CD14-positive monocyte (primary cell): ENCODE results near the gene EARS2. TPM values are rescaled to one million over a fixed set of nuclear protein-coding genes. Genes with fewer than 3 reads are reported as not detected.

Experiments
- DNase-seq, 3 donors: peaks; one replicate each; pipeline ENCODE4 v3.0.0-alpha.2; 2011 to 2022
- H2AFZ ChIP-seq: 2 replicates; pipeline ENCODE4 v1.6.0; 2012; ENCODE audit warnings: mild to moderate bottlenecking, low read depth, low read length, inconsistent platforms; ENCODE audit not compliant: insufficient read depth, poor library complexity, severe bottlenecking
- H3K27ac ChIP-seq, 2 donors: 1 replicate in 1 of 2; 2 replicates in 1 of 2; pipeline ENCODE4 v1.5.1; 2012 to 2013; ENCODE audit warnings: low read length in 2 of 2, control low read depth in 1 of 2, inconsistent platforms in 1 of 2, low read depth in 1 of 2, mild to moderate bottlenecking in 1 of 2
- H3K27me3 ChIP-seq, 2 donors: one replicate each; pipeline versions ENCODE4 v1.6.0 to v1.6.1; 2011 to 2013; ENCODE audit warnings: low read length in 2 of 2; ENCODE audit not compliant: control insufficient read depth in 2 of 2, insufficient read depth in 2 of 2
- H3K36me3 ChIP-seq, 2 donors: replicated peaks in 1 of 2; 1 replicate in 1 of 2; 2 replicates in 1 of 2; pipeline versions ENCODE4 v1.5.1 to v1.6.1; 2012 to 2013; ENCODE audit warnings: low read length in 2 of 2, control low read depth in 1 of 2, inconsistent platforms in 1 of 2, mild to moderate bottlenecking in 1 of 2; ENCODE audit not compliant: insufficient read depth in 2 of 2, control insufficient read depth in 1 of 2
- H3K4me1 ChIP-seq, 2 donors: 1 replicate in 1 of 2; 2 replicates in 1 of 2; pipeline versions ENCODE4 v1.5.1 to v1.6.1; 2012 to 2013; ENCODE audit warnings: low read length in 2 of 2, control low read depth in 1 of 2, inconsistent platforms in 1 of 2, mild to moderate bottlenecking in 1 of 2, moderate library complexity in 1 of 2; ENCODE audit not compliant: insufficient read depth in 2 of 2, control insufficient read depth in 1 of 2
- H3K4me2 ChIP-seq: replicated peaks from 2 replicates; pipeline ENCODE3; 2012; ENCODE audit warnings: low read length, moderate library complexity, mild to moderate bottlenecking; ENCODE audit not compliant: poor library complexity, severe bottlenecking; ENCODE audit errors: extremely low read depth
- H3K4me3 ChIP-seq, 3 experiments: fragments of 200-600 bp in 1 of 3; sonication (generic) in 1 of 3; replicated peaks in 1 of 3; 1 replicate in 2 of 3; 2 replicates in 1 of 3; pipeline ENCODE4 v1.5.1; 2011 to 2013; ENCODE audit warnings: low read length in 3 of 3, mild to moderate bottlenecking in 3 of 3, control low read depth in 2 of 3, low read depth in 2 of 3, inconsistent platforms in 1 of 3, moderate library complexity in 1 of 3
- H3K79me2 ChIP-seq: 2 replicates; pipeline ENCODE4 v1.6.0; 2012; ENCODE audit warnings: mild to moderate bottlenecking, control low read depth, inconsistent platforms, low read length, moderate library complexity; ENCODE audit not compliant: insufficient read depth
- H3K9ac ChIP-seq: 2 replicates; pipeline ENCODE4 v1.6.0; 2017; ENCODE audit warnings: low read length, mild to moderate bottlenecking; ENCODE audit not compliant: insufficient read depth, poor library complexity, severe bottlenecking
- H3K9me3 ChIP-seq, 2 donors: replicated peaks in 1 of 2; 1 replicate in 1 of 2; 2 replicates in 1 of 2; pipeline versions ENCODE4 v1.5.1 to v1.6.1; 2012 to 2013; ENCODE audit warnings: low read length in 2 of 2, control low read depth in 1 of 2; ENCODE audit not compliant: control insufficient read depth in 1 of 2, insufficient read depth in 1 of 2
- H4K20me1 ChIP-seq: 2 replicates; pipeline ENCODE4 v1.6.0; 2012; ENCODE audit warnings: mild to moderate bottlenecking, low read length, control low read depth, moderate library complexity; ENCODE audit not compliant: insufficient read depth
- H3K27ac Mint-ChIP-seq, 7 donors: one replicate each; pipeline ENCODE4 v1.8.0; 2020; ENCODE audit warnings: mild to moderate bottlenecking in 7 of 7, mixed read lengths in 7 of 7, moderate library complexity in 6 of 7, inconsistent platforms in 2 of 7
- H3K27me3 Mint-ChIP-seq, 3 donors: one replicate each; pipeline ENCODE4 v1.8.0; 2021 to 2022; ENCODE audit warnings: low read depth in 3 of 3, mild to moderate bottlenecking in 3 of 3, mixed read lengths in 3 of 3, moderate library complexity in 3 of 3, inconsistent platforms in 1 of 3
- H3K36me3 Mint-ChIP-seq, 2 donors: one replicate each; pipeline ENCODE4 v1.8.0; 2020; ENCODE audit warnings: mixed read lengths in 2 of 2, inconsistent platforms in 1 of 2, mild to moderate bottlenecking in 1 of 2
- H3K4me1 Mint-ChIP-seq: one replicate; pipeline ENCODE4 v1.8.0; 2020; ENCODE audit warnings: mild to moderate bottlenecking, mixed read lengths
- H3K4me3 Mint-ChIP-seq, 2 donors: one replicate each; pipeline ENCODE4 v1.8.0; 2020; ENCODE audit warnings: mild to moderate bottlenecking in 2 of 2, mixed read lengths in 2 of 2, moderate library complexity in 1 of 2
- H3K9me3 Mint-ChIP-seq, 7 donors: one replicate each; pipeline ENCODE4 v1.8.0; 2020 to 2022; ENCODE audit warnings: mixed read lengths in 7 of 7, mild to moderate bottlenecking in 6 of 7, moderate library complexity in 6 of 7, inconsistent platforms in 2 of 7
- CTCF ChIP-seq: fragments of 200-600 bp; IDR thresholded peaks from one replicate; pipeline ENCODE4 v1.8.0; 2022; ENCODE audit warnings: antibody characterized with exemption, mild to moderate bottlenecking
- WGBS: methylation state at CpG from one replicate; pipeline ENCODE4 v1.1.5; 2013; ENCODE audit warnings: missing lambda C conversion rate; ENCODE audit not compliant: insufficient coverage; 5-methylcytosine and 5-hydroxymethylcytosine counted together
- intact Hi-C, 2 donors: fragments of 100-400 bp; cut with micrococcal nuclease; formaldehyde crosslinking; loops; one replicate each; pipeline versions ENCODE4 v1.15.0 to v1.15.1; 2023
- polyA plus RNA-seq, 3 donors: library from polyadenylated mRNA; depleted of rRNA in 1 of 3; unstranded in 2 of 3; stranded (reverse) in 1 of 3; fragments of 300-500 nt in 2 of 3; fragments of >200 nt in 1 of 3; fragmentation: Illumina TruSeq in 2 of 3; gene quantifications; 1 replicate in 2 of 3; 2 replicates in 1 of 3; pipeline ENCODE4 v1.2.3, GENCODE V29; 2012 to 2021

EARS2 gene
- polyA plus RNA-seq, 3 donors = 2.9 to 4.7 (median 4.2) TPM

GRCh38 chr16:23498863-23499262, 58.3 kb downstream of the EARS2 start:
- peaks cover 69% of the 10 kb centered on the region for H4K20me1 ChIP-seq
- peaks cover 16 to 29% of the 10 kb centered on the region in 2 donors for H3K36me3 ChIP-seq
- peaks cover 39 to 44% of the 10 kb centered on the region in 2 donors for H3K36me3 Mint-ChIP-seq
- no peak overlapping the region for H3K4me3 Mint-ChIP-seq
- peaks cover 0 to 1% (median 0%) of the 10 kb centered on the region in 7 donors for H3K9me3 Mint-ChIP-seq
- no peak overlapping the region for H3K4me3 ChIP-seq
- peaks cover 55% of the 10 kb centered on the region for H3K4me1 Mint-ChIP-seq
- no peaks in the 10 kb centered on the region for H3K27me3 ChIP-seq
- peak overlapping the region in 1 of 2 donors; percentile 70 for H3K27ac ChIP-seq
- 94% methylated on average over 7 of the region's 11 CpGs for WGBS
- no peak for TF ChIP-seq CTCF
- H3K9ac ChIP-seq = no peak overlapping the region
- peaks cover 55 to 58% of the 10 kb centered on the region in 2 donors for H3K4me1 ChIP-seq
- no peak for DNase-seq
- peaks cover 98% of the 10 kb centered on the region for H3K79me2 ChIP-seq
- H2AFZ ChIP-seq = no peak overlapping the region
- no peaks in the 10 kb centered on the region for H3K27me3 Mint-ChIP-seq
- intact Hi-C loops = loop anchor here in 1 of 2 donors (10.0 kb wide), 1 partner anchor 46 kb away; no protein-coding TSS in a partner anchor
- H3K9me3 ChIP-seq = no peaks in the 10 kb centered on the region
- H3K27ac Mint-ChIP-seq = peak overlapping the region in 5 of 7 donors; percentile 10 to 79 (median 61)
- no peak overlapping the region for H3K4me2 ChIP-seq

GRCh38 chr16:23497543-23497868, 59.6 kb downstream of the EARS2 start:
- Mint-ChIP-seq H3K4me3 (peak overlapping the region in 1 of 2 donors; percentile 80), H3K27ac (peak overlapping the region; percentile 73 to 94 (median 89)), H3K27me3 (no peaks in the 10 kb centered on the region), H3K4me1 (peaks cover 47% of the 10 kb centered on the region), H3K36me3 (peaks cover 52 to 53% of the 10 kb centered on the region in 2 donors), H3K9me3 (peaks cover 0 to 1% (median 0%) of the 10 kb centered on the region in 7 donors)
- Histone ChIP-seq H3K36me3 (peaks cover 30 to 42% of the 10 kb centered on the region in 2 donors), H3K4me1 (peaks cover 46 to 47% of the 10 kb centered on the region in 2 donors), H3K9me3 (no peaks in the 10 kb centered on the region), H3K27me3 (no peaks in the 10 kb centered on the region), H3K9ac (peak overlapping the region; percentile 2), H3K27ac (peak overlapping the region; percentile 29 to 69), H4K20me1 (peaks cover 68% of the 10 kb centered on the region), H3K79me2 (peaks cover 95% of the 10 kb centered on the region), H2AFZ (no peak overlapping the region), H3K4me3 (peak overlapping the region in 1 of 3 experiments; percentile 31), H3K4me2 (peak overlapping the region; percentile 46)
- no peak for DNase-seq
- intact Hi-C loops = loop anchor here in 1 of 2 donors (10.0 kb wide), 1 partner anchor 47 kb away; no protein-coding TSS in a partner anchor
- WGBS = 100% methylated on average over 1 of the region's 6 CpGs
- TF ChIP-seq CTCF = no peak
